HCT116 (cell line): ENCODE results near the gene BTG3. TPM values are rescaled to one million over a fixed set of nuclear protein-coding genes. Genes with fewer than 3 reads are reported as not detected.

ENCODE experiments used
- ATAC-seq: fragments of 200-7000 bp; cut with Tn5 transposase; 2 replicates; pipeline ENCODE4 v1.9.1; 2020; ENCODE audit warnings: mild to moderate bottlenecking, moderate library complexity
- BruUV-seq: library from RNA; stranded (reverse); fragments of 400-500 nt; replicated peaks from 2 replicates; lab custom pipeline; 2021; lab: Mats Ljungman, UMichigan
- CTCF ChIA-PET: fragments of 300-600 bp; sonication (Branson Sonifier 250); formaldehyde crosslinking; loops from one replicate; lab custom pipeline; 2021; ENCODE audit warnings: antibody characterized with exemption; lab: Charles Lee
- POLR2A ChIA-PET: fragments of 300-600, 350-600 bp; sonication (Branson Sonifier 250); formaldehyde crosslinking; loops from one replicate; lab custom pipeline; 2021; ENCODE audit warnings: antibody characterized with exemption; lab: Charles Lee
- RAD21 ChIA-PET, 2 experiments: fragments of 300-600 bp; sonication (Branson Sonifier 250); formaldehyde crosslinking; loops; one replicate each; lab custom pipeline; 2023; ENCODE audit warnings: low total read pairs in 2 of 2; ENCODE audit not compliant: uncharacterized antibody in 2 of 2, unreplicated experiment in 2 of 2, low non-redundant PET in 1 of 2; lab: Charles Lee
- DNase-seq: peaks from one replicate; pipeline ENCODE4 v3.0.0-alpha.2; 2010; ENCODE audit warnings: low read depth, low spot score
- H2AFZ ChIP-seq: fragments of 200-600 bp; shearing (Covaris generic), sonication (generic); 2 replicates; pipeline ENCODE4 v1.6.1; 2017; ENCODE audit warnings: low read depth, mixed run types, mixed read lengths, antibody characterized with exemption, low read length; ENCODE audit not compliant: poor library complexity, severe bottlenecking
- H3K27ac ChIP-seq: 2 replicates; pipeline ENCODE4 v1.5.1; 2012; ENCODE audit warnings: low read depth, low read length
- H3K27me3 ChIP-seq: fragments of 200-600 bp; sonication (generic); 2 replicates; pipeline ENCODE4 v1.6.1; 2016; ENCODE audit warnings: mixed run types, low read length, mixed read lengths; ENCODE audit not compliant: insufficient read depth
- H3K36me3 ChIP-seq, 2 experiments: fragments of 200-500 bp in 1 of 2; fragments of 200-600 bp in 1 of 2; sonication (Bioruptor generic) in 1 of 2; sonication (generic) in 1 of 2; 2 replicates each; pipeline versions ENCODE4 v1.5.1 to v1.6.1; 2014 to 2016; ENCODE audit warnings: low read length in 2 of 2, inconsistent platforms in 1 of 2, mixed read lengths in 1 of 2, mixed run types in 1 of 2; ENCODE audit not compliant: insufficient read depth in 2 of 2, control insufficient read depth in 1 of 2
- H3K4me1 ChIP-seq, 2 experiments: fragments of 200-600 bp in 1 of 2; sonication (generic) in 1 of 2; 2 replicates each; pipeline versions ENCODE4 v1.5.1 to v1.6.1; 2012 to 2017; ENCODE audit warnings: low read length in 2 of 2, inconsistent platforms in 1 of 2, mild to moderate bottlenecking in 1 of 2, mixed read lengths in 1 of 2, mixed run types in 1 of 2, moderate library complexity in 1 of 2; ENCODE audit not compliant: insufficient read depth in 2 of 2, control insufficient read depth in 1 of 2
- H3K4me2 ChIP-seq: fragments of 200-600 bp; sonication (generic); 2 replicates; pipeline ENCODE4 v1.6.1; 2017; ENCODE audit warnings: mixed run types, low read length, mixed read lengths
- H3K4me3 ChIP-seq, 2 experiments: fragments of 200-600 bp in 1 of 2; sonication (generic) in 1 of 2; replicated peaks in 1 of 2; 2 replicates each; pipeline ENCODE4 v1.5.1; 2011 to 2016; ENCODE audit warnings: low read length in 2 of 2, control low read depth in 1 of 2, low read depth in 1 of 2, mild to moderate bottlenecking in 1 of 2, mixed read lengths in 1 of 2, mixed run types in 1 of 2
- H3K79me2 ChIP-seq: fragments of 200-600 bp; sonication (generic); 2 replicates; pipeline ENCODE4 v1.6.1; 2017; ENCODE audit warnings: mild to moderate bottlenecking, mixed run types, low read length, moderate library complexity, mixed read lengths; ENCODE audit not compliant: insufficient read depth
- H3K9ac ChIP-seq: fragments of 200-600 bp; sonication (generic); 2 replicates; pipeline ENCODE4 v1.6.1; 2016; ENCODE audit warnings: low read length, mixed read lengths
- H3K9me2 ChIP-seq: fragments of 200-600 bp; sonication (generic), shearing (Covaris generic); 2 replicates; pipeline ENCODE4 v1.6.1; 2017; ENCODE audit warnings: mixed run types, mild to moderate bottlenecking, moderate library complexity; ENCODE audit not compliant: insufficient read depth
- H3K9me3 ChIP-seq, 2 experiments: fragments of 200-500 bp in 1 of 2; fragments of 200-600 bp in 1 of 2; sonication (Bioruptor generic) in 1 of 2; sonication (generic) in 1 of 2; 2 replicates each; pipeline ENCODE4 v1.6.1; 2014 to 2017; ENCODE audit warnings: low read length in 2 of 2, mixed read lengths in 2 of 2, inconsistent platforms in 1 of 2, low read depth in 1 of 2, mild to moderate bottlenecking in 1 of 2, mixed run types in 1 of 2, moderate library complexity in 1 of 2; ENCODE audit not compliant: control insufficient read depth in 1 of 2, insufficient read depth in 1 of 2
- H4K20me1 ChIP-seq: fragments of 200-600 bp; sonication (generic), shearing (Covaris generic); 2 replicates; pipeline ENCODE4 v1.6.1; 2017; ENCODE audit warnings: mixed run types, mild to moderate bottlenecking, moderate library complexity; ENCODE audit not compliant: insufficient read depth
- CEBPB ChIP-seq: IDR thresholded peaks from 2 replicates; pipeline ENCODE4 v1.6.1; 2012; ENCODE audit warnings: low read depth
- EGR1 ChIP-seq: IDR thresholded peaks from 2 replicates; pipeline ENCODE4 v1.6.1; 2012; ENCODE audit warnings: low read depth
- EZH2 ChIP-seq: fragments of 200-600 bp; sonication (generic); IDR thresholded peaks from 2 replicates; pipeline ENCODE4 v1.6.1; 2017; ENCODE audit warnings: antibody characterized with exemption, mixed run types
- EZH2phosphoT487 ChIP-seq: fragments of 200-600 bp; IDR thresholded peaks from 2 replicates; pipeline ENCODE4 v1.6.1; 2018; ENCODE audit warnings: antibody characterized with exemption, borderline replicate concordance
- FOSL1 ChIP-seq: IDR thresholded peaks from 2 replicates; pipeline ENCODE4 v1.6.1; 2012; ENCODE audit warnings: low read depth
- JUND ChIP-seq: IDR thresholded peaks from 2 replicates; pipeline ENCODE4 v1.6.1; 2012
- POLR2A ChIP-seq: IDR thresholded peaks from 2 replicates; pipeline ENCODE4 v1.7.0; 2011; ENCODE audit warnings: borderline replicate concordance; ENCODE audit not compliant: insufficient read depth, insufficient read length; ENCODE audit errors: extremely low read depth
- SP1 ChIP-seq: IDR thresholded peaks from 2 replicates; pipeline ENCODE4 v1.6.1; 2012; ENCODE audit warnings: low read depth
- SRF ChIP-seq: IDR thresholded peaks from 2 replicates; pipeline ENCODE4 v1.6.1; 2012; ENCODE audit warnings: low read depth
- TCF7L2 ChIP-seq: IDR thresholded peaks from 2 replicates; pipeline ENCODE4 v1.7.0; 2011; ENCODE audit warnings: borderline replicate concordance, inconsistent platforms; ENCODE audit not compliant: insufficient read depth, insufficient read length; ENCODE audit errors: extremely low read depth
- YY1 ChIP-seq: IDR thresholded peaks from 2 replicates; pipeline ENCODE4 v1.6.1; 2011; ENCODE audit warnings: low read length, low read depth, moderate library complexity, mild to moderate bottlenecking; ENCODE audit not compliant: insufficient replicate concordance; ENCODE audit errors: extremely low read depth
- ZNF274 ChIP-seq: fragments of 200-500 bp; sonication (Bioruptor generic); IDR thresholded peaks from 2 replicates; pipeline ENCODE4 v1.6.1; 2014; ENCODE audit warnings: mild to moderate bottlenecking, low read depth, low read length, inconsistent platforms
- intact Hi-C: fragments of 100-400 bp; cut with micrococcal nuclease; formaldehyde crosslinking; loops from 2 replicates; pipeline ENCODE4 v1.10.0; 2022
- total RNA-seq: library from RNA; stranded (reverse); gene quantifications from one replicate; pipeline ENCODE4 v1.2.1, GENCODE V29; 2021; ENCODE audit not compliant: unreplicated experiment
- TF ChIP-seq, protein P1 (sequence below), 3 experiments: fragments of 200-600 bp in 1 of 3; sonication (generic) in 1 of 3; IDR thresholded peaks in 2 of 3; conservative IDR thresholded peaks in 1 of 3; 2 replicates each; pipeline ENCODE4 v1.5.1; 2012 to 2017; ENCODE audit warnings: low read depth in 2 of 3, low read length in 2 of 3, antibody characterized with exemption in 1 of 3, borderline replicate concordance in 1 of 3, control low read depth in 1 of 3, mild to moderate bottlenecking in 1 of 3, mixed read lengths in 1 of 3, mixed run types in 1 of 3, moderate library complexity in 1 of 3; ENCODE audit not compliant: insufficient read depth in 1 of 3
- TF ChIP-seq, protein P2 (sequence below): IDR thresholded peaks from 2 replicates; pipeline ENCODE4 v1.6.1; 2012
- TF ChIP-seq, protein P3 (sequence below): IDR thresholded peaks from 2 replicates; pipeline ENCODE4 v1.6.1; 2012; ENCODE audit warnings: low read depth

The BTG3 gene
- total RNA-seq, 1 experiment from 2014 or later = 67.1 TPM

DNA sequence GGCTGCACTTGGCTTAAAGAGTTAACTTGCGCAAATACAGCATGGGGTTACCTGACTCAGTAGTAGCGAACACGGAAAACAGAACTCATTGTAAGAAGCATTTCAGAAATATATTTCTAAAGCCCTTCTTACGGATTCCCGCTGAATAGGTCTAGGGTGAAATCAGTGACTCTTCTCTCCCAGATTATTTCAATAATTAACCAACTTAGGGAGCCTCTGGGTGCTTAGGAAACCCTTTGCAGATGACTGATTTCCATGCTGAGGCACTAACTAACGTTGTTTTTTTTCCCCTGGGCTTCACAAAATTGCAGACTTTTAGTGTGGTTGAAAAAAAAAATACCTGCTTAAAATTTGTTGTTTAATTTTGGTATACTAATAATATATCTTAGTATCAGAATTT, 40.3 kb downstream of the BTG3 start:
- no peak for TF ChIP-seq FOSL1
- BruUV-seq = no TSS peak
- H2AFZ ChIP-seq = no peak overlapping the region
- no peaks in the 10 kb centered on the region for H3K9me2 ChIP-seq
- no peaks in the 10 kb centered on the region for H3K4me1 ChIP-seq
- no peaks in the 10 kb centered on the region; the same call in 1 of the 2 replicates for H4K20me1 ChIP-seq
- H3K4me2 ChIP-seq = no peak overlapping the region
- H3K9me3 ChIP-seq = no peaks in the 10 kb centered on the region
- intact Hi-C loops = no loop called here
- ChIA-PET POLR2A (no interaction called here), CTCF (no interaction called here), RAD21 (no interaction called here)
- H3K4me3 ChIP-seq = no peak overlapping the region
- no peaks in the 10 kb centered on the region for H3K27me3 ChIP-seq
- ATAC-seq = no peak
- H3K36me3 ChIP-seq = no peaks in the 10 kb centered on the region
- no peak overlapping the region for H3K9ac ChIP-seq
- H3K79me2 ChIP-seq = no peaks in the 10 kb centered on the region
- H3K27ac ChIP-seq = no peak overlapping the region
- no peak for DNase-seq

DNA sequence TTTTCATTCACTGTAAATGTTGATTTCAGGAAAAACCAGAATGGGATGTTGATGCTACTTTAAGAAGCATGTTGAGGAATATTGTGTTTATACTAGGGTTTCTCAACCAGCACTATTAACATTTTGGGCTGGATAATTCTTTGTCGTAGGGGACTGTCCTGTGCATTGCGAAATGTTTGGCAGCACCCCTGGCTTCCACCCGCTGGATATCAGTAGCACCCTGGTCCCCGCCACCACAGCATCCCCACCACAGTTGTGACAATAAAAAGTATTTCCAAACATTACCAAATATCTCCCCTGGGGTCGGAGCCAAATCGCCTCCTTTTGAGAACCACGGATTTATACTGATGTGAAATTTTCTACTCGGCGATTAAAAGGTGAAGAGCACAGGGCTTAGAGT, 41.9 kb downstream of the BTG3 start:
- no peak overlapping the region for H3K4me3 ChIP-seq
- H3K4me1 ChIP-seq = no peaks in the 10 kb centered on the region
- H3K27me3 ChIP-seq = no peaks in the 10 kb centered on the region
- no TSS peak for BruUV-seq
- intact Hi-C loops = no loop called here
- no peak overlapping the region for H3K27ac ChIP-seq
- no peak for ATAC-seq
- ChIA-PET CTCF (interaction anchor here (1.3 to 2.4 kb wide), 2 partner anchors 14 to 184 kb away, joined by 5 to 8 read pairs; no protein-coding TSS in a partner anchor), POLR2A (no interaction called here), RAD21 (no interaction called here)
- H2AFZ ChIP-seq = no peak overlapping the region
- H3K9ac ChIP-seq = no peak overlapping the region
- H3K36me3 ChIP-seq = no peaks in the 10 kb centered on the region
- H4K20me1 ChIP-seq = no peaks in the 10 kb centered on the region; the same call in 1 of the 2 replicates
- H3K9me2 ChIP-seq = no peaks in the 10 kb centered on the region
- H3K4me2 ChIP-seq = no peak overlapping the region
- no peaks in the 10 kb centered on the region for H3K79me2 ChIP-seq
- no peak for DNase-seq
- no peak for TF ChIP-seq JUND
- TF ChIP-seq, protein P1, sequence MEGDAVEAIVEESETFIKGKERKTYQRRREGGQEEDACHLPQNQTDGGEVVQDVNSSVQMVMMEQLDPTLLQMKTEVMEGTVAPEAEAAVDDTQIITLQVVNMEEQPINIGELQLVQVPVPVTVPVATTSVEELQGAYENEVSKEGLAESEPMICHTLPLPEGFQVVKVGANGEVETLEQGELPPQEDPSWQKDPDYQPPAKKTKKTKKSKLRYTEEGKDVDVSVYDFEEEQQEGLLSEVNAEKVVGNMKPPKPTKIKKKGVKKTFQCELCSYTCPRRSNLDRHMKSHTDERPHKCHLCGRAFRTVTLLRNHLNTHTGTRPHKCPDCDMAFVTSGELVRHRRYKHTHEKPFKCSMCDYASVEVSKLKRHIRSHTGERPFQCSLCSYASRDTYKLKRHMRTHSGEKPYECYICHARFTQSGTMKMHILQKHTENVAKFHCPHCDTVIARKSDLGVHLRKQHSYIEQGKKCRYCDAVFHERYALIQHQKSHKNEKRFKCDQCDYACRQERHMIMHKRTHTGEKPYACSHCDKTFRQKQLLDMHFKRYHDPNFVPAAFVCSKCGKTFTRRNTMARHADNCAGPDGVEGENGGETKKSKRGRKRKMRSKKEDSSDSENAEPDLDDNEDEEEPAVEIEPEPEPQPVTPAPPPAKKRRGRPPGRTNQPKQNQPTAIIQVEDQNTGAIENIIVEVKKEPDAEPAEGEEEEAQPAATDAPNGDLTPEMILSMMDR (IDR thresholded peaks at IDR 0.05 in 2 of 3, conservative IDR thresholded peaks at IDR 0.05 in 1 of 3; ENCODE audit: borderline replicate concordance in 1 of 3, insufficient read depth in 1 of 3, low read depth in 2 of 3, low read length in 2 of 3) = no peak
- TF ChIP-seq EGR1 = no peak
- TF ChIP-seq SP1 = no peak
- TF ChIP-seq EZH2 = no peak
- no peak for TF ChIP-seq ZNF274
- no peak for TF ChIP-seq POLR2A
- TF ChIP-seq, protein P2, sequence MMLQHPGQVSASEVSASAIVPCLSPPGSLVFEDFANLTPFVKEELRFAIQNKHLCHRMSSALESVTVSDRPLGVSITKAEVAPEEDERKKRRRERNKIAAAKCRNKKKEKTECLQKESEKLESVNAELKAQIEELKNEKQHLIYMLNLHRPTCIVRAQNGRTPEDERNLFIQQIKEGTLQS = no peak
- TF ChIP-seq, protein P3, sequence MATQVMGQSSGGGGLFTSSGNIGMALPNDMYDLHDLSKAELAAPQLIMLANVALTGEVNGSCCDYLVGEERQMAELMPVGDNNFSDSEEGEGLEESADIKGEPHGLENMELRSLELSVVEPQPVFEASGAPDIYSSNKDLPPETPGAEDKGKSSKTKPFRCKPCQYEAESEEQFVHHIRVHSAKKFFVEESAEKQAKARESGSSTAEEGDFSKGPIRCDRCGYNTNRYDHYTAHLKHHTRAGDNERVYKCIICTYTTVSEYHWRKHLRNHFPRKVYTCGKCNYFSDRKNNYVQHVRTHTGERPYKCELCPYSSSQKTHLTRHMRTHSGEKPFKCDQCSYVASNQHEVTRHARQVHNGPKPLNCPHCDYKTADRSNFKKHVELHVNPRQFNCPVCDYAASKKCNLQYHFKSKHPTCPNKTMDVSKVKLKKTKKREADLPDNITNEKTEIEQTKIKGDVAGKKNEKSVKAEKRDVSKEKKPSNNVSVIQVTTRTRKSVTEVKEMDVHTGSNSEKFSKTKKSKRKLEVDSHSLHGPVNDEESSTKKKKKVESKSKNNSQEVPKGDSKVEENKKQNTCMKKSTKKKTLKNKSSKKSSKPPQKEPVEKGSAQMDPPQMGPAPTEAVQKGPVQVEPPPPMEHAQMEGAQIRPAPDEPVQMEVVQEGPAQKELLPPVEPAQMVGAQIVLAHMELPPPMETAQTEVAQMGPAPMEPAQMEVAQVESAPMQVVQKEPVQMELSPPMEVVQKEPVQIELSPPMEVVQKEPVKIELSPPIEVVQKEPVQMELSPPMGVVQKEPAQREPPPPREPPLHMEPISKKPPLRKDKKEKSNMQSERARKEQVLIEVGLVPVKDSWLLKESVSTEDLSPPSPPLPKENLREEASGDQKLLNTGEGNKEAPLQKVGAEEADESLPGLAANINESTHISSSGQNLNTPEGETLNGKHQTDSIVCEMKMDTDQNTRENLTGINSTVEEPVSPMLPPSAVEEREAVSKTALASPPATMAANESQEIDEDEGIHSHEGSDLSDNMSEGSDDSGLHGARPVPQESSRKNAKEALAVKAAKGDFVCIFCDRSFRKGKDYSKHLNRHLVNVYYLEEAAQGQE = no peak
- TF ChIP-seq YY1 = no peak
- no peak for TF ChIP-seq TCF7L2
- no peak for TF ChIP-seq EZH2phosphoT487
- TF ChIP-seq SRF = no peak
- no peak for TF ChIP-seq CEBPB
- H3K9me3 ChIP-seq = no peaks in the 10 kb centered on the region
